DOHH2 (cell line): ENCODE results near the gene AFMID.
"Not testable (repeated sequence)": the region's sequence is repeated elsewhere in the genome, so short reads cannot be mapped to it uniquely, and the experiment has no call there.

Experiments
- H3F3A ChIP-seq: fragments of 200-600 bp; sonication (generic), shearing (Covaris generic); 2 replicates; pipeline ENCODE4 v1.6.0; 2016; ENCODE audit warnings: antibody characterized with exemption, mild to moderate bottlenecking; ENCODE audit not compliant: control insufficient read depth, insufficient read depth
- H3K27ac ChIP-seq: fragments of 200-600 bp; sonication (generic); 2 replicates; pipeline ENCODE4 v1.5.1; 2014; ENCODE audit warnings: low read depth, mild to moderate bottlenecking, low read length, moderate library complexity
- H3K27me3 ChIP-seq: fragments of 200-600 bp; sonication (generic); 2 replicates; pipeline ENCODE4 v1.6.1; 2014; ENCODE audit warnings: mild to moderate bottlenecking, low read length, mixed read lengths; ENCODE audit not compliant: control insufficient read depth
- H3K36me3 ChIP-seq: fragments of 200-600 bp; sonication (generic); 2 replicates; pipeline ENCODE4 v1.6.1; 2014; ENCODE audit warnings: mild to moderate bottlenecking, low read length, moderate library complexity, mixed read lengths; ENCODE audit not compliant: control insufficient read depth
- H3K4me1 ChIP-seq: fragments of 200-600 bp; sonication (generic); 2 replicates; pipeline ENCODE4 v1.6.1; 2014; ENCODE audit warnings: mild to moderate bottlenecking, low read length, mixed read lengths; ENCODE audit not compliant: control insufficient read depth
- H3K4me2 ChIP-seq: fragments of 200-600 bp; sonication (generic); 2 replicates; pipeline ENCODE4 v1.6.0; 2014; ENCODE audit warnings: mild to moderate bottlenecking, low read length, moderate library complexity
- H3K4me3 ChIP-seq: fragments of 200-600 bp; sonication (generic); 2 replicates; pipeline ENCODE4 v1.5.1; 2014; ENCODE audit warnings: mild to moderate bottlenecking, low read length, mixed read lengths
- H3K79me2 ChIP-seq: fragments of 200-600 bp; sonication (generic); 2 replicates; pipeline ENCODE4 v1.6.1; 2014; ENCODE audit warnings: mild to moderate bottlenecking, low read length, mixed read lengths; ENCODE audit not compliant: control insufficient read depth
- H3K9me2 ChIP-seq: fragments of 200-600 bp; sonication (generic); replicated peaks from 2 replicates; pipeline ENCODE4 v1.6.1; 2014; ENCODE audit warnings: mild to moderate bottlenecking, low read length, mixed read lengths; ENCODE audit not compliant: control insufficient read depth
- H3K9me3 ChIP-seq: fragments of 200-600 bp; sonication (generic); 2 replicates; pipeline ENCODE4 v1.6.1; 2014; ENCODE audit warnings: antibody characterized with exemption, low read length, mixed read lengths; ENCODE audit not compliant: control insufficient read depth, insufficient read depth
- H4K20me1 ChIP-seq: fragments of 200-600 bp; sonication (generic); 2 replicates; pipeline ENCODE4 v1.6.0; 2014; ENCODE audit warnings: low read depth, mild to moderate bottlenecking, antibody characterized with exemption, low read length, moderate library complexity; ENCODE audit not compliant: control insufficient read depth, insufficient read depth
- CTCF ChIP-seq: fragments of 200-600 bp; sonication (generic); IDR thresholded peaks from one replicate; pipeline ENCODE4 v1.5.1; 2014; ENCODE audit warnings: antibody characterized with exemption, mild to moderate bottlenecking, low read depth, low read length; ENCODE audit not compliant: poor library complexity, severe bottlenecking
- EZH2phosphoT487 ChIP-seq: fragments of 200-600 bp; sonication (generic); IDR thresholded peaks from 2 replicates; pipeline ENCODE4 v1.6.1; 2017; ENCODE audit warnings: borderline replicate concordance, mild to moderate bottlenecking, antibody characterized with exemption, low read length, moderate library complexity, mixed read lengths

AFMID gene

DNA sequence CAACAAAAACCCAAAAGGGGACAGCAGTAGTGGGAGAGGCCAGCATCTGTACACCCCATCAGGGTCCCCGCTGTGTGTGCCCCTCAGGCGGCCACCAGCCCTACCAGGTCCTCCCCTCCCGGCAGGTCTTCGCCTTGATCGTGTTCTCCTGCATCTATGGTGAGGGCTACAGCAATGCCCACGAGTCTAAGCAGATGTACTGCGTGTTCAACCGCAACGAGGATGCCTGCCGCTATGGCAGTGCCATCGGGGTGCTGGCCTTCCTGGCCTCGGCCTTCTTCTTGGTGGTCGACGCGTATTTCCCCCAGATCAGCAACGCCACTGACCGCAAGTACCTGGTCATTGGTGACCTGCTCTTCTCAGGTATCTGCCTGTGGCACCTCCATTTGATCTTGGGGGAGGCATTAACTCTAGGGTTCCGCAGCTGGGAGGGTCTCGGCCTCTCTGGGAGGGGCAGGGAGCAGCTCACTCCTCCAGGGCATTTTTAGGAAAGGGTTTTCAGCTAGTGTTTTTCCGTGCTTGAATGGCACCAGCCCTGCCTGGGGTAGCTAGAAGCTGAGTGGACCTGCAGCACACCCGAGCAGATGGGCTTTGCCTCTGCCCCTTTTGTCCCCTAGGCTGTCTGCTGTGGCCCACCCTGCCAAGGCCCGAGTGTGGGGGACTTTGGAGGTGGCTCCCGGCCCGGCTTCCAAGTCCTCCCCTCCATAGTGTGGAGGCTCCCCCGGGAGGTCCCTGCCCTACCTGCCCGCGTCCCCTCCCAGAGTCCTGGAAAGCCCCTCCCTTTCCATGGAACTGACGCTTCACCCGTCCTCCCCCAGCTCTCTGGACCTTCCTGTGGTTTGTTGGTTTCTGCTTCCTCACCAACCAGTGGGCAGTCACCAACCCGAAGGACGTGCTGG lies 16.2 kb upstream of the AFMID start:
- Histone ChIP-seq H3K27ac (peak overlapping the region; percentile 65), H3K4me2 (peak overlapping the region; percentile 94), H3K4me1 (peaks cover 81% of the 10 kb centered on the region), H4K20me1 (peaks cover 15% of the 10 kb centered on the region), H3K79me2 (peaks cover 56% of the 10 kb centered on the region), H3K36me3 (peaks cover 71% of the 10 kb centered on the region), H3K4me3 (peak overlapping the region; percentile 80), H3F3A (peaks cover 19% of the 10 kb centered on the region), H3K9me2 (no peaks in the 10 kb centered on the region), H3K27me3 (no peaks in the 10 kb centered on the region), H3K9me3 (no peaks in the 10 kb centered on the region)
- no peak for TF ChIP-seq CTCF
- TF ChIP-seq EZH2phosphoT487 = no peak

DNA sequence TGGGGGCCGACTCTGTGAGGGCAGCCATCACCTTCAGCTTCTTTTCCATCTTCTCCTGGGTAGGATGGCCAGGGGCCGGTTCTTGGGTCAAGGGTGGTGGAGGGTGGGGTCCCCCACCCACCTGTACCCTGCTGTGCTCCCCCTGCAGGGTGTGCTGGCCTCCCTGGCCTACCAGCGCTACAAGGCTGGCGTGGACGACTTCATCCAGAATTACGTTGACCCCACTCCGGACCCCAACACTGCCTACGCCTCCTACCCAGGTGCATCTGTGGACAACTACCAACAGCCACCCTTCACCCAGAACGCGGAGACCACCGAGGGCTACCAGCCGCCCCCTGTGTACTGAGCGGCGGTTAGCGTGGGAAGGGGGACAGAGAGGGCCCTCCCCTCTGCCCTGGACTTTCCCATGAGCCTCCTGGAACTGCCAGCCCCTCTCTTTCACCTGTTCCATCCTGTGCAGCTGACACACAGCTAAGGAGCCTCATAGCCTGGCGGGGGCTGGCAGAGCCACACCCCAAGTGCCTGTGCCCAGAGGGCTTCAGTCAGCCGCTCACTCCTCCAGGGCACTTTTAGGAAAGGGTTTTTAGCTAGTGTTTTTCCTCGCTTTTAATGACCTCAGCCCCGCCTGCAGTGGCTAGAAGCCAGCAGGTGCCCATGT lies 15.4 kb upstream of the AFMID start:
- Histone ChIP-seq H3K36me3 (peaks cover 78% of the 10 kb centered on the region), H3K4me3 (peak overlapping the region; percentile 80), H3K4me2 (peak overlapping the region; percentile 94), H3F3A (peaks cover 19% of the 10 kb centered on the region), H3K79me2 (peaks cover 60% of the 10 kb centered on the region), H4K20me1 (peaks cover 19% of the 10 kb centered on the region), H3K4me1 (peaks cover 81% of the 10 kb centered on the region), H3K27ac (peak overlapping the region; percentile 65)
- H3K9me2 ChIP-seq, H3K9me3 ChIP-seq, H3K27me3 ChIP-seq: not testable (repeated sequence)

DNA sequence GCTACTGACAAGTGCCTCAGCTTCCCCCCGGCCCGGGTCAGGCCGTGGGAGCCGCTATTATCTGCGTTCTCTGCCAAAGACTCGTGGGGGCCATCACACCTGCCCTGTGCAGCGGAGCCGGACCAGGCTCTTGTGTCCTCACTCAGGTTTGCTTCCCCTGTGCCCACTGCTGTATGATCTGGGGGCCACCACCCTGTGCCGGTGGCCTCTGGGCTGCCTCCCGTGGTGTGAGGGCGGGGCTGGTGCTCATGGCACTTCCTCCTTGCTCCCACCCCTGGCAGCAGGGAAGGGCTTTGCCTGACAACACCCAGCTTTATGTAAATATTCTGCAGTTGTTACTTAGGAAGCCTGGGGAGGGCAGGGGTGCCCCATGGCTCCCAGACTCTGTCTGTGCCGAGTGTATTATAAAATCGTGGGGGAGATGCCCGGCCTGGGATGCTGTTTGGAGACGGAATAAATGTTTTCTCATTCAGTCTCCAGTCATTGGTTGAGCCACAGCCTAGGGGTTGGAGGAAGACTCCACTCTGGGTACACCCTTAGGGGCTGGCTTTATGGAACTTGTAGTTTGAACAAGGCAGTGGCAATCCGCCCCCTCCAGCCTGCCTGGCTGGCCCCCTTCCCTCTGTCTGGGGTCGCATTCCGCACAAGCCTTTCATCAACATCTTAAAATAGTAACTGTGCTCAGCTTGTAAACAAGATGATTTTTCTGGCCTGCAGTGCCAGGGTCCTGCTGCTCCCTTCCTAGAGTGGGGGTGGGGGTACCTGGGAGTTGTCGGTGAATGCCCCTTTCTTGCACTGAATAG lies 14.7 kb upstream of the AFMID start:
- Histone ChIP-seq H3K27ac (peak overlapping the region; percentile 65), H3K36me3 (peaks cover 85% of the 10 kb centered on the region), H3F3A (peaks cover 23% of the 10 kb centered on the region), H3K4me1 (peaks cover 88% of the 10 kb centered on the region), H3K9me2 (no peaks in the 10 kb centered on the region), H3K27me3 (no peaks in the 10 kb centered on the region), H4K20me1 (peaks cover 19% of the 10 kb centered on the region), H3K79me2 (peaks cover 60% of the 10 kb centered on the region), H3K9me3 (no peaks in the 10 kb centered on the region), H3K4me3 (peak overlapping the region; percentile 80), H3K4me2 (peak overlapping the region; percentile 94)
- no peak for TF ChIP-seq CTCF
- no peak for TF ChIP-seq EZH2phosphoT487
